ENCODE measurements around the gene DSCAM.

DSCAM gene

GRCh38 chr21:40393066-40393465 is 453.9 kb downstream of the DSCAM start:
- no peak overlapping the region for H3K4me3 ChIP-seq (ENCODE audit: control insufficient read depth, low read depth, low read length)
- TF ChIP-seq, protein P1, sequence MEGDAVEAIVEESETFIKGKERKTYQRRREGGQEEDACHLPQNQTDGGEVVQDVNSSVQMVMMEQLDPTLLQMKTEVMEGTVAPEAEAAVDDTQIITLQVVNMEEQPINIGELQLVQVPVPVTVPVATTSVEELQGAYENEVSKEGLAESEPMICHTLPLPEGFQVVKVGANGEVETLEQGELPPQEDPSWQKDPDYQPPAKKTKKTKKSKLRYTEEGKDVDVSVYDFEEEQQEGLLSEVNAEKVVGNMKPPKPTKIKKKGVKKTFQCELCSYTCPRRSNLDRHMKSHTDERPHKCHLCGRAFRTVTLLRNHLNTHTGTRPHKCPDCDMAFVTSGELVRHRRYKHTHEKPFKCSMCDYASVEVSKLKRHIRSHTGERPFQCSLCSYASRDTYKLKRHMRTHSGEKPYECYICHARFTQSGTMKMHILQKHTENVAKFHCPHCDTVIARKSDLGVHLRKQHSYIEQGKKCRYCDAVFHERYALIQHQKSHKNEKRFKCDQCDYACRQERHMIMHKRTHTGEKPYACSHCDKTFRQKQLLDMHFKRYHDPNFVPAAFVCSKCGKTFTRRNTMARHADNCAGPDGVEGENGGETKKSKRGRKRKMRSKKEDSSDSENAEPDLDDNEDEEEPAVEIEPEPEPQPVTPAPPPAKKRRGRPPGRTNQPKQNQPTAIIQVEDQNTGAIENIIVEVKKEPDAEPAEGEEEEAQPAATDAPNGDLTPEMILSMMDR (IDR thresholded peaks at IDR 0.05; ENCODE audit: control insufficient read depth, insufficient read depth, low read depth, low read length, missing control alignments), result no peak
- no peak for DNase-seq (ENCODE audit: low read depth)

GRCh38 chr21:40388046-40388445 is 458.9 kb downstream of the DSCAM start:
- TF ChIP-seq, protein P1 (IDR thresholded peaks at IDR 0.05; ENCODE audit: control insufficient read depth, insufficient read depth, low read depth, low read length, missing control alignments), result no peak
- H3K4me3 ChIP-seq (ENCODE audit: control insufficient read depth, low read depth, low read length), result no peak overlapping the region
- DNase-seq (ENCODE audit: low read depth), result no peak

DNA sequence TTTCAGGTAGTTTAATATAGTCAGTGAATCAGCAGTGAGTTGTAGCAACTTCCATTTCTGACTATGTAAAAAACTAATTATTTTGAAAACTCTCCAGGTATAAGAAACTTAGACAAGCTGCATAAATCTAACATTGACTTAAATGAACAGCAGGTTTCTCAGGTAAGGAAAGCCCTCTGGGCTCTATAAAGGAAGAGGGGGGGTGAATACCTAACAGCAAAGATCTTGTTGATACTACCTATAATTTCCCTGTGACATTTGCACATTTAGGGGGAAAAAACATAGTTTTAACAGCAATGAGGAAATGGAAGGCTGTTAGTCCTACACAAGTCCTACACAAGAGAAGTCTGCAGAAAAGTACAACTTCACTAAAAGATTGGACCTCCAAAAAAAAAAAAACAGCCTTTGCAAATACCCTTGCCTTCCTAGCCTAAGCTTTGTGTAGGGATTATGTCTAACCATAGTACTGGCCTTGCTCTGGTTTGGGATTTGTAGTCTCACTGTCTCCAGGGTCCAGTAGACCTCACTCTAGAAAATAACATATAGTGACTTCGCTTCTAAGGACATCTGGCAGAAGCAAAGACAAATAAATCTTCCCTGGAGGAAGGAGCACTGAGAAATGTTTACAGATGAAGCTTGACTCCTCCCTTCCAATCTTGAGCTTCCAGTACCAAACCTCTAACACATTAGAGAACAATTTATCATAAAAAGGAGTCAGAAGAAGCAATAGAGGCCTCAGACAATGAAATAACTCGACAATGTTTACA is 459.8 kb downstream of the DSCAM start:
- H3K4me3 ChIP-seq (ENCODE audit: control insufficient read depth, low read depth, low read length), result no peak overlapping the region
- TF ChIP-seq, protein P1 (IDR thresholded peaks at IDR 0.05; ENCODE audit: control insufficient read depth, insufficient read depth, low read depth, low read length, missing control alignments), result no peak
- DNase-seq (ENCODE audit: low read depth), result no peak

DNA sequence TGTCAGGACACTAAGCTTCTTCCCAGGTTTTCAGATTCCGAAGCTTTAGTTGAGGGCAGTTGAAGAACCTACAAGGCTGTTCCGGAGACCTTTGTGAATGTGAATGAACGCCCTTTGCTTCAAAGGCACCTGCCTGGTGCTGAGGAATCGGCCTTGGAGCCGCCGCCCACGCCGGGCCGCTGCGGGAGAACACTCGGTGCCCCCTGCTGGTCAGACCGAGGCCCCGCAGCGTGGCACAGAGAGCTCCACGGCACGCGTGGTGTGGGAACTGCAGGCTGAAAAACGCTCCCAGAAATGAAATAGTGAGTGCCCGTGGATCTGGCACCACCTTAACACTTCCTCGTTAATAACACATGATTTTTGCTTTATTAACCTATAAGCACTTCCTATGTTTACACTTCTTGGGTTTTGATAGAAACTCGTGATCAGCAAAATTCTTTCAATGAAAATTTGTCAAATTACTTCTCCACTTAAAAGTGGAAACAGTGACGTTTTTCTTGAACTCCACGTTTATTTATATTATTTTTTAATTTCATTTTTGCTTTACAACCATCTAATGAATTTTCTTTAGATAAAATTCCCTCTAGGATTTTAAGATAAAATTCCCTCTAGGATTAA is 460.6 kb downstream of the DSCAM start:
- TF ChIP-seq, protein P1 (IDR thresholded peaks at IDR 0.05; ENCODE audit: control insufficient read depth, insufficient read depth, low read depth, low read length, missing control alignments), result peak; percentile 51
- no peak overlapping the region for H3K4me3 ChIP-seq (ENCODE audit: control insufficient read depth, low read depth, low read length)
- DNase-seq (ENCODE audit: low read depth), result no peak

DNA sequence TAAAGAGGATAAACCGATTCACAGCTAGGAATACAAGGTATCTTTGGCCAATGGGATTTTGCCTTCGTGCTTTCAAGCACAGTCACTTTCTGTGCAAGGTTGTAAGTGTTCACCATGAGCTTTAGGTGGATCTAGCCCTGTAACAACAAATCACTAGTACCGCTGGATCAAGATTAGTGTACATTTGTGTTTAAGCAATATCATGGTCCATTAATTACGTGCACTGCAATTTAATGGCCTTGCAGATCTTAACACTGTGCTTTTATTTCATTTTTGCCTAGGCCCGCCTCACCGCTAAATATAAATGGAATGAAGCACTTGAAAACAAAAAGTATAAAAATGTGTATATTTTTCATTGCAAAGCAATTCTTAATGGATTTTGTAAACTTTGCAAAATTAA is 461.1 kb downstream of the DSCAM start:
- no peak overlapping the region for H3K4me3 ChIP-seq (ENCODE audit: control insufficient read depth, low read depth, low read length)
- DNase-seq (ENCODE audit: low read depth), result no peak
- TF ChIP-seq, protein P1 (IDR thresholded peaks at IDR 0.05; ENCODE audit: control insufficient read depth, insufficient read depth, low read depth, low read length, missing control alignments), result no peak

GRCh38 chr21:40383951-40384350 is 463.0 kb downstream of the DSCAM start:
- DNase-seq (ENCODE audit: low read depth), result no peak
- no peak overlapping the region for H3K4me3 ChIP-seq (ENCODE audit: control insufficient read depth, low read depth, low read length)
- TF ChIP-seq, protein P1 (IDR thresholded peaks at IDR 0.05; ENCODE audit: control insufficient read depth, insufficient read depth, low read depth, low read length, missing control alignments), result no peak
